PC-9 (cell line): Measurements from ENCODE around the gene SH3D21.

Source experiments
- EZH2 ChIP-seq: fragments of 200-600 bp; sonication (generic); IDR thresholded peaks from 2 replicates; pipeline ENCODE4 v1.8.0; 2017; ENCODE audit warnings: antibody characterized with exemption, low read depth
- TF ChIP-seq, protein P1 (sequence below): fragments of 200-600 bp; sonication (generic); conservative IDR thresholded peaks from 2 replicates; pipeline ENCODE4 v1.6.1; 2017; ENCODE audit warnings: mixed run types, antibody characterized with exemption, mild to moderate bottlenecking, moderate library complexity

DNA sequence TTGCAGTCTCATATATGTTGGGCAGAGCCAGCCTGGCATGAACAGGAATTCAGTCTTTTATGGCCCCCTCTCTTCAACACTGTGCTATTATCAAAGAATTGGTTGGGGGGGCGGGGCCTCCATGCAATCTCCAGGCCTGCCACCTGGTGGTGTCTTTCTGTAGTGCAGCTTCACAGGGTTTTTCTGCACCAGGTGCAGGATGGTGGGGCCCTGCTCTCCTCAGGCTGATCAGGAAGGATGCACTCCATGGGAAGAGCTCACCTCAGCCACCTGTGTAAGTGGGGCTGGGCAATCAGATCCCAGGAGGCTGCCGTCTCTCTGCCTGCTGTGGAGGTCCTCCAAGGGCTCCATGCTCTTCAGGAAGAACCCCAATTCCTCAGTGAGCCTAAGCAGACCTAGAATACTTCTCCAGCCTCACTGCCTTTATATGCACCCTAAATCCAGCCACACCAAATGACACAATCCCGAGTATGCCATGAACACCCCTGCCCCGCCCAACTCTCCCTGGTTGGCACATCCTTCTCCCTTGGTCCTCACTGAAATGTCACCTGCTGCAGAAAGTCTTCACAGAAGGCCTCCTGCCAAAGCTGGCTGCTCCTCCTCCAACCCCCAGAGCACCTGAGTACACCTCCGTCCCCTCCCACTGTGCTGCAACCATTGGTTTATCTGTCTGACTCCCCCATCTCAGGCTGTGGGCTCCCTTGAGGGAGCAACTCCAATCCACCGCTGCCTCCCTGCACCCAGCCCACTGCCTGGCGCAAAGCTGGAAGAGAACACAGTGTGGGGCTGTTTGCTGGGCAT lies 63.1 kb downstream of the SH3D21 start:
- TF ChIP-seq, protein P1, sequence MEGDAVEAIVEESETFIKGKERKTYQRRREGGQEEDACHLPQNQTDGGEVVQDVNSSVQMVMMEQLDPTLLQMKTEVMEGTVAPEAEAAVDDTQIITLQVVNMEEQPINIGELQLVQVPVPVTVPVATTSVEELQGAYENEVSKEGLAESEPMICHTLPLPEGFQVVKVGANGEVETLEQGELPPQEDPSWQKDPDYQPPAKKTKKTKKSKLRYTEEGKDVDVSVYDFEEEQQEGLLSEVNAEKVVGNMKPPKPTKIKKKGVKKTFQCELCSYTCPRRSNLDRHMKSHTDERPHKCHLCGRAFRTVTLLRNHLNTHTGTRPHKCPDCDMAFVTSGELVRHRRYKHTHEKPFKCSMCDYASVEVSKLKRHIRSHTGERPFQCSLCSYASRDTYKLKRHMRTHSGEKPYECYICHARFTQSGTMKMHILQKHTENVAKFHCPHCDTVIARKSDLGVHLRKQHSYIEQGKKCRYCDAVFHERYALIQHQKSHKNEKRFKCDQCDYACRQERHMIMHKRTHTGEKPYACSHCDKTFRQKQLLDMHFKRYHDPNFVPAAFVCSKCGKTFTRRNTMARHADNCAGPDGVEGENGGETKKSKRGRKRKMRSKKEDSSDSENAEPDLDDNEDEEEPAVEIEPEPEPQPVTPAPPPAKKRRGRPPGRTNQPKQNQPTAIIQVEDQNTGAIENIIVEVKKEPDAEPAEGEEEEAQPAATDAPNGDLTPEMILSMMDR: peak; percentile 95
- TF ChIP-seq EZH2: no peak
